Heart left ventricle (tissue), 16 donors: ENCODE results near the gene ERFL. TPM values are rescaled to one million over a fixed set of nuclear protein-coding genes. Genes with fewer than 3 reads are reported as not detected.
"Not testable (repeated sequence)": the region's sequence is repeated elsewhere in the genome, so short reads cannot be mapped to it uniquely, and the experiment has no call there.

ENCODE experiments used
- ATAC-seq, 4 donors: fragments of 200-7000 bp; cut with Tn5 transposase; one replicate each; pipeline ENCODE4 v1.9.1; 2020 to 2022; ENCODE audit warnings: moderate library complexity in 4 of 4, mild to moderate bottlenecking in 3 of 4, moderate number of reproducible peaks in 1 of 4
- DNase-seq, 5 donors: peaks; one replicate each; pipeline ENCODE4 v3.0.0-alpha.2; 2020
- H3K27ac ChIP-seq, 12 donors: fragments of 200-600 bp; sonication (generic) in 4 of 12; one replicate each; pipeline versions ENCODE4 v1.5.0 to v1.8.0; 2016 to 2022; ENCODE audit warnings: mild to moderate bottlenecking in 2 of 12
- H3K27me3 ChIP-seq, 9 donors: fragments of 200-600 bp; sonication (generic) in 2 of 9; one replicate each; pipeline versions ENCODE4 v1.5.1 to v1.8.0; 2016 to 2022; ENCODE audit warnings: mild to moderate bottlenecking in 3 of 9
- H3K36me3 ChIP-seq, 9 donors: fragments of 200-600 bp; sonication (generic) in 2 of 9; one replicate each; pipeline versions ENCODE4 v1.5.0 to v1.8.0; 2018 to 2022; ENCODE audit warnings: mild to moderate bottlenecking in 2 of 9
- H3K4me1 ChIP-seq, 12 donors: fragments of 200-600 bp; sonication (generic) in 4 of 12; one replicate each; pipeline versions ENCODE4 v1.5.0 to v1.8.0; 2016 to 2022; ENCODE audit warnings: mild to moderate bottlenecking in 3 of 12
- H3K4me3 ChIP-seq, 12 donors: fragments of 200-600 bp; sonication (generic) in 4 of 12; one replicate each; pipeline versions ENCODE4 v1.5.0 to v1.8.0; 2017 to 2022; ENCODE audit warnings: mild to moderate bottlenecking in 9 of 12, moderate library complexity in 4 of 12
- H3K9me3 ChIP-seq, 12 donors: fragments of 200-600 bp; sonication (generic) in 4 of 12; one replicate each; pipeline versions ENCODE4 v1.5.0 to v1.8.0; 2016 to 2022; ENCODE audit warnings: mild to moderate bottlenecking in 1 of 12
- CTCF ChIP-seq, 12 donors: fragments of 200-600 bp; sonication (generic) in 4 of 12; IDR thresholded peaks; one replicate each; pipeline versions ENCODE4 v1.5.0 to v1.8.0; 2018 to 2022; ENCODE audit warnings: antibody characterized with exemption in 12 of 12, mild to moderate bottlenecking in 5 of 12
- POLR2A ChIP-seq, 2 donors: fragments of 450-650 bp; IDR thresholded peaks; one replicate each; pipeline ENCODE4 v1.6.1; 2017; ENCODE audit warnings: antibody characterized with exemption in 2 of 2, mild to moderate bottlenecking in 2 of 2, moderate library complexity in 2 of 2
- WGBS, 4 donors: extraction: QIAGEN DNeasy Blood & Tissue Kit in 2 of 4; methylation state at CpG; one replicate each; pipeline versions ENCODE4 v1.1.5 to v1.1.7; 2013 to 2018; 5-methylcytosine and 5-hydroxymethylcytosine counted together
- intact Hi-C, 10 donors: fragments of 100-400 bp; cut with DNase I; formaldehyde crosslinking; loops; one replicate each; pipeline versions ENCODE4 v1.11.1 to v1.14.2; 2022
- polyA plus RNA-seq, 2 donors: library from polyadenylated mRNA; stranded (reverse); fragments of 200-250 nt; gene quantifications; one replicate each; pipeline ENCODE4 v1.2.3, GENCODE V29; 2013
- total RNA-seq, 9 donors: library from RNA; depleted of rRNA in 2 of 9; stranded (reverse); fragments of >200 nt in 2 of 9; fragmentation: NEBNext Ultra II Directional in 3 of 9; extraction: Animal tissue kit (Norgen Biotek cat#: 25700) in 3 of 9; gene quantifications; one replicate each; pipeline versions ENCODE4 v1.1.0 to v1.2.4, GENCODE V29; 2016 to 2023
- donor health status: ischemic (EF 13 %, LVEDD 7.1; RV severe dilation, severe dysfunction).
- donor health status: healthy with polysubstance abuse.
- donor health status: DM: no; HTN: yes; CAD: no.
- donor health status: DM: no; HTN: no; CAD: no.
- donor health status: ischemic (EF 25% LVEDD 6.9; RV normal size, moderate dysfunction).
- donor health status: ischemic (EF 25% LVEDD 5.7; RV mildly dilated, moderate dysfunction).
- donor health status: healthy.
- donor health status: DM: yes; HTN: yes; CAD: no.
- donor health status: ischemic (EF 35%, LVEDD 5.7; RV mildly dilated, moderate dysfunction).
- donor health status: nonischemic (EF 11% LVEDD 7.7; RV severe dilation, severe dysfunction).
- donor health status: DM: yes; HTN: yes; CAD: no.
- donor health status: PGD.
- donor health status: ischemic (EF 29% LVEDD 5.4; RV normal size, mild dysfunction).
- donor health status: nonischemic (EF 23%, LVEDD 6.1; RV moderate dilation, normal function).

Gene ERFL
- total and polyA plus RNA-seq, 11 donors = 0.13 TPM; not detected in 10

GRCh38 chr19:41917676-41918075 lies 10.6 kb downstream of the ERFL start:
- ATAC-seq (no peak), DNase-seq (no peak)
- Histone ChIP-seq H3K27ac (no peak overlapping the region), H3K9me3 (no peaks in the 10 kb centered on the region), H3K36me3 (no peaks in the 10 kb centered on the region), H3K27me3 (peaks cover 34 to 95% (median 62%) of the 10 kb centered on the region in 9 donors), H3K4me1 (peaks cover 0 to 12% (median 0%) of the 10 kb centered on the region in 12 donors), H3K4me3 (no peak overlapping the region)
- 45 to 58% (median 55%) methylated on average over 5 to 12 of the region's 12 CpGs for WGBS, 4 donors
- intact Hi-C loops = no loop called here
- TF ChIP-seq POLR2A (IDR thresholded peaks at IDR 0.05) = no peak
- no peak for TF ChIP-seq CTCF (IDR thresholded peaks at IDR 0.05)

GRCh38 chr19:41915776-41916414 lies 12.4 kb downstream of the ERFL start:
- TF ChIP-seq CTCF (IDR thresholded peaks at IDR 0.05) (no peak), POLR2A (IDR thresholded peaks at IDR 0.05) (no peak)
- Histone ChIP-seq H3K36me3 (no peaks in the 10 kb centered on the region), H3K4me1 (peaks cover 0 to 16% (median 0%) of the 10 kb centered on the region in 12 donors), H3K27ac (no peak overlapping the region), H3K9me3 (no peaks in the 10 kb centered on the region), H3K27me3 (peaks cover 35 to 95% (median 63%) of the 10 kb centered on the region in 9 donors), H3K4me3 (no peak overlapping the region)
- DNase-seq (no peak), ATAC-seq (no peak)
- intact Hi-C loops = no loop called here
- WGBS, 4 donors = 28 to 37% (median 31%) methylated on average over 25 to 27 of the region's 27 CpGs

GRCh38 chr19:41915021-41915775 lies 13.1 kb downstream of the ERFL start:
- Histone ChIP-seq H3K27me3 (peaks cover 35 to 96% (median 58%) of the 10 kb centered on the region in 9 donors), H3K4me1 (peaks cover 0 to 16% (median 0%) of the 10 kb centered on the region in 12 donors), H3K9me3 (no peaks in the 10 kb centered on the region), H3K36me3 (no peaks in the 10 kb centered on the region), H3K27ac (no peak overlapping the region), H3K4me3 (no peak overlapping the region)
- DNase-seq (no peak), ATAC-seq (no peak)
- no peak for TF ChIP-seq CTCF (IDR thresholded peaks at IDR 0.05)
- no peak for TF ChIP-seq POLR2A (IDR thresholded peaks at IDR 0.05)
- intact Hi-C loops = no loop called here
- WGBS, 4 donors = 3 to 6% (median 4%) methylated on average over 36 to 38 of the region's 38 CpGs

GRCh38 chr19:41914424-41914834 lies 13.8 kb downstream of the ERFL start:
- peaks cover 0 to 16% (median 0%) of the 10 kb centered on the region in 12 donors for H3K4me1 ChIP-seq
- intact Hi-C loops, H3K27ac ChIP-seq, H3K4me3 ChIP-seq, ATAC-seq, DNase-seq, H3K9me3 ChIP-seq, H3K36me3 ChIP-seq: not testable (repeated sequence)
- 1 to 24% (median 3%) methylated on average over 4 to 5 of the region's 5 CpGs for WGBS, 4 donors
- H3K27me3 ChIP-seq = peaks cover 35 to 92% (median 58%) of the 10 kb centered on the region in 9 donors
